GM12801 (cell line): ENCODE results near the gene DIP2B.

Experiments
- TF ChIP-seq, protein P1 (sequence below): IDR thresholded peaks from one replicate; pipeline ENCODE4 v1.5.1; 2011; ENCODE audit warnings: control low read depth; ENCODE audit not compliant: insufficient read length; ENCODE audit errors: extremely low read depth

Gene DIP2B

DNA sequence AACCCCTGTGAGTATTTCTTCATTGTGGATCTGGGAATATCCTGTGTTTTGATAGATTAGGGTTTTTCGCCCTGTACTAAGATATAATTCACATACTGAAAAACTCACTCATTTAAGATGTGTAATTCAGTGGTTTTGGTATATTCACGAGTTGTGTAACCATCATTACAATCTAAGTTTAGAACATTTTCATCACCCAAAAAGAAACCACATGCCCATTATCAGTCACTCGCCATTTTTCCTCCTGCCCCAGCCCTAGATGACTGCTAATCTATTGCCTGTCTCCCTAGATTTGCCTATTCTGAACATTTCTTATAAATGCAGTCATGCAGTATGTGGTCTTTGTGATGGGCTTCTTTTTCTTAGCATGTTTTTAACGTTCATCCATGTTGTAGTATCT lies 191.2 kb downstream of the DIP2B start:
- TF ChIP-seq, protein P1, sequence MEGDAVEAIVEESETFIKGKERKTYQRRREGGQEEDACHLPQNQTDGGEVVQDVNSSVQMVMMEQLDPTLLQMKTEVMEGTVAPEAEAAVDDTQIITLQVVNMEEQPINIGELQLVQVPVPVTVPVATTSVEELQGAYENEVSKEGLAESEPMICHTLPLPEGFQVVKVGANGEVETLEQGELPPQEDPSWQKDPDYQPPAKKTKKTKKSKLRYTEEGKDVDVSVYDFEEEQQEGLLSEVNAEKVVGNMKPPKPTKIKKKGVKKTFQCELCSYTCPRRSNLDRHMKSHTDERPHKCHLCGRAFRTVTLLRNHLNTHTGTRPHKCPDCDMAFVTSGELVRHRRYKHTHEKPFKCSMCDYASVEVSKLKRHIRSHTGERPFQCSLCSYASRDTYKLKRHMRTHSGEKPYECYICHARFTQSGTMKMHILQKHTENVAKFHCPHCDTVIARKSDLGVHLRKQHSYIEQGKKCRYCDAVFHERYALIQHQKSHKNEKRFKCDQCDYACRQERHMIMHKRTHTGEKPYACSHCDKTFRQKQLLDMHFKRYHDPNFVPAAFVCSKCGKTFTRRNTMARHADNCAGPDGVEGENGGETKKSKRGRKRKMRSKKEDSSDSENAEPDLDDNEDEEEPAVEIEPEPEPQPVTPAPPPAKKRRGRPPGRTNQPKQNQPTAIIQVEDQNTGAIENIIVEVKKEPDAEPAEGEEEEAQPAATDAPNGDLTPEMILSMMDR = no peak

DNA sequence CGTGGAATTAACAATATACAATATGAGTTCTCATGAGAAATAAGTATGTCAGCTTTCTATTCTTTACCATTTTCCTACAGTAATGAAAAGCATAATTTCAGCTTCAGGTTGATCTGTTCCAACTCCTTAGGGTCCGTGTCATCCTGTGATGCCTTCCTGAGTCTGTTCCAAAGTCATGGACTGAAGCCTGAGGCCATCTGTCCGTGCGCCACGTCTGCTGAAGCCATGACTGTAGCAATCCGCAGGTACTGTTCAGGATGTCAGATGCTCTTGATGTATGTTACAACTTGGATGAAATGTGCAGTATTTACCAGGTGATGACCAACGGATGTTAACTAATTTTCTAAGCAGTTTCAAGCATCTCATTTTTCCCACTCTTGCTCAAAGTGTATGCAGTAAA lies 192.1 kb downstream of the DIP2B start:
- TF ChIP-seq, protein P1 = no peak

DNA sequence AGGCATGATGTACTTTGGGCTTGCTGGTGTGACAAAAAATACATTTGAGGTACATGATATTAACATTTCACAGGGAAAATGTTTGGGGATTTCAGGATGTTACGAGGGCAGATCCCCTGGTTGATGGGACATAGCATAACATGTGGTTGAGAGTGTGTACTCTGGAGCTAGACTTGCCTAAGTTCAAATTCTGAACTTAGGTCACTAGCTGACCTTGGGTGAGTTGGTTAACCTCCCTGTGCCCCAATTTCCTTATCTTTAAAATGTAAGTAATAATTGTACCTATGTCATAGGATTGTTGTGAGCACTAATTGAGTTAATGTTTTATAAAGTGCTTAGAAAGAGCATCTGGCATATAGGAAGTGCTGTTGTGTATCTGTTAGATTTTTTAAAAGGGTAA lies 194.4 kb downstream of the DIP2B start:
- TF ChIP-seq, protein P1 = no peak

DNA sequence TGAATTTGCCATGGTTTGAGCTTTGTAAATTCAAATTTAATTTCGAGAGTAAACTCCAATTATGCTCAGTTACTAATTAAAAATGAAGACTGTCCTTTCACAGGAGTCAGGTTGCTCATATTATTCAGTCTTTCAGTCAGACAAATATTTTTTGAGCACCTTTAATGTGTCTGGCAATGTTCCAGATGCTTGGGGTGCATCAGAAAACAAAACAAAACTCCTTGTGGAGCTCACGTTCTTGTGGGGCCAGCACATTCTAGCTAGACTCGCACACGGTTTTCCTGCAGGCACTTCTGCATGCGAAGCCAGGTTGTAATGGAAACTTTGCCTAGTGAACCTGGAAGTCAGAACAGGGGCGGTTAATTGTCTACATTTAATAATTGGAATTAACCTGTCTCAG lies 195.2 kb downstream of the DIP2B start:
- TF ChIP-seq, protein P1 = no peak

DNA sequence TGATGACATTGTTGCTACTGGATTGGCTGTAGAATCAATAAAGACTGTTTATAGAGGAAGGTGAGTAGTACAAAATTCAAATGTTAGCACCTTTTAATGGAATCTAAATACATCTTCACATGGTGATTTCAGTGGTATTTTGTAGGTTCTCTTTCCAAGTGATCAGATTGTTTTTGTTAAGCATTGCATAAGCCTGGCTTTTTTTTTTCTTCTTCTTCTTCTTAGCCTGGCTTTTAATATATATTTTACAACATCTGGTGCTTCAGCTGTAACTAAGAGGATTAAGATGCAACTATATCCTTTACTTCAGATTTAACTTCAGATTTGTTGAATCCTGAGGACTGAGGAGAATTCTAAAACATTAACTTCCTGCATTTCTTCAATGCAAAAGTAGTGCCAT lies 201.8 kb downstream of the DIP2B start:
- TF ChIP-seq, protein P1 = no peak

DNA sequence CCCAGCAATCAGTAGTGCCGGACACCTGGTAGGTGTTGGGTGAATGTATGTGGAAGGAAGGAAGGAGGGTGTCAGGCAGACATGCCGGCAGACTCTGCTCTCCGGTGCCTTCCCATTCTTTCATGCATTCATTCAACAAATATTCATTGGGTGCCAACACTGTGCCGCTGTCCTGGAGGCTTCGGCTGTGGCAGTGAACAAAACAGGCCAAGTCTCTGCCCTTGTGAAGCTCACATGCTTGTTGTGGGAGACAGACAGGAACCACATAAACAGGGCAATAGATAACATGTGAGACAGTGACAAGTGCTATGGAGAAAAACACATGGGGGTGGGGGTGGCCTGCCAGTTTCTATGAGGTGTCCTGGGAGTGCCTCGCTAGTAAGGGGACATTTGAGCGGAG lies 202.6 kb downstream of the DIP2B start:
- TF ChIP-seq, protein P1 = no peak

DNA sequence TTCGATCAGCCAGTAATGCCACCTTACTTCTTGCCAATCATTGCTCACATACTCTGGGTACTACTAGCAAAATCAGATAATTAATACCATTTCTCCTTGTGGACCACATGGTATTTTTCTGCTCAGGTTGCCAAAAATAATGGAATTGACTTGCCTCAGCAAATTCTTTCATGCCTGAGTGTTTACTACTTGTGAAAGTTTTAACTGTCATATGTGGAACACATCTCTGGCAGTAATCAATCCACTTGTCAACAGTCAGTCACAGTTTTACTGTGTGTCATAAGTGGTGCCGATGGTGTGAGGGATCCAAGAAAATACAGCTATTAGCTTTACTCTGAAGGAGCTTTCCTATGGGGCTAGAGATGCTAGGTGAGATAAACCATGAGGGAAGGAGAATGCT lies 203.8 kb downstream of the DIP2B start:
- TF ChIP-seq, protein P1 = no peak

DNA sequence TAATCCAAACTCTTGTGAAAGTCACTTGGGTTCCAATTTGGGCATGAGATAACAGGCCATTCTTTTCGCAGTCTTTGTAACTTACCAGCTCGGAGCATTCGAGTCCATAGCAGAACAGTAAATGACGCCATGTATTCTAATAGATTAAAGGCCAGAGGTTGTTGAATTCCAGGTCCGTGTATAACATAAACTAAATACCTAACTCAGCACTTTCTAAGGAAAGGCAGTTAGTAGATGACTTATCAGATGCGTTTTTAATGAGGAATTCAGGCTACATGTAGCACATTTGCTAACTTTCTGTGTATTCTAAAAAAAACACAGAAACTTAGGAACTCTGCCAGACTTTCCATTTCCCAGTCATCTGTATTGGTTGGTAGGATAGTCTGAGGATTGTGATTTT lies 206.3 kb downstream of the DIP2B start:
- TF ChIP-seq, protein P1 = no peak
